HepG2 (cell line): ENCODE data around the gene DPEP1. TPM values are rescaled to one million over a fixed set of nuclear protein-coding genes. Genes with fewer than 3 reads are reported as not detected.

Source experiments
- ARID4A ChIP-seq: sonication (generic); formaldehyde crosslinking; IDR thresholded peaks from 2 replicates; pipeline ENCODE4 v1.5.0; 2020; ENCODE audit warnings: mild to moderate bottlenecking, missing genetic modification reagents, borderline replicate concordance
- ATF1 ChIP-seq: IDR thresholded peaks from 2 replicates; pipeline ENCODE4 v1.6.1; 2016; ENCODE audit warnings: mild to moderate bottlenecking, control low read depth
- DZIP1 ChIP-seq: sonication (generic); formaldehyde crosslinking; IDR thresholded peaks from 2 replicates; pipeline ENCODE4 v1.5.0; 2020; ENCODE audit warnings: mild to moderate bottlenecking, missing genetic modification reagents
- EHMT2 ChIP-seq: fragments of 200-600 bp; sonication (generic); IDR thresholded peaks from 2 replicates; pipeline ENCODE4 v1.7.0; 2017; ENCODE audit warnings: antibody characterized with exemption, low read depth, low read length, borderline replicate concordance
- ESRRA ChIP-seq: sonication (generic); formaldehyde crosslinking; IDR thresholded peaks from 2 replicates; pipeline ENCODE4 v1.5.1; 2020; ENCODE audit warnings: mild to moderate bottlenecking, low read depth, missing genetic modification reagents
- FOXO1 ChIP-seq: sonication (generic); formaldehyde crosslinking; IDR thresholded peaks from 2 replicates; pipeline ENCODE4 v1.4.0; 2020; ENCODE audit warnings: missing genetic modification reagents
- MIER2 ChIP-seq: IDR thresholded peaks from 2 replicates; pipeline ENCODE4 v1.6.1; 2016; ENCODE audit warnings: missing biosample characterization, missing genetic modification reagents
- PHF20 ChIP-seq: sonication (generic); formaldehyde crosslinking; IDR thresholded peaks from 2 replicates; pipeline ENCODE4 v1.5.0; 2020; ENCODE audit warnings: mild to moderate bottlenecking, missing genetic modification reagents
- RNF219 ChIP-seq: sonication (generic); formaldehyde crosslinking; IDR thresholded peaks from 2 replicates; pipeline ENCODE4 v1.5.0; 2020; ENCODE audit warnings: mild to moderate bottlenecking, missing genetic modification reagents
- TEAD2 ChIP-seq: sonication (generic); formaldehyde crosslinking; IDR thresholded peaks from 2 replicates; pipeline ENCODE4 v1.9.0; 2021; ENCODE audit warnings: missing genetic modification reagents
- ZNF20 ChIP-seq: sonication (generic); formaldehyde crosslinking; IDR thresholded peaks from 2 replicates; pipeline ENCODE4 v1.4.0; 2020; ENCODE audit warnings: mild to moderate bottlenecking, moderate library complexity, missing genetic modification reagents
- ZNF205 ChIP-seq: IDR thresholded peaks from 2 replicates; pipeline ENCODE4 v1.6.1; 2018; ENCODE audit warnings: missing biosample characterization, missing genetic modification reagents
- ZNF207 ChIP-seq: fragments of 450-650 bp; IDR thresholded peaks from 2 replicates; pipeline ENCODE4 v1.6.1; 2016; ENCODE audit warnings: antibody characterized with exemption, borderline replicate concordance
- ZNF274 ChIP-seq: sonication (generic); formaldehyde crosslinking; IDR thresholded peaks from 2 replicates; pipeline ENCODE4 v1.5.1; 2020; ENCODE audit warnings: mild to moderate bottlenecking, missing genetic modification reagents
- ZNF335 ChIP-seq: sonication (generic); formaldehyde crosslinking; IDR thresholded peaks from 2 replicates; pipeline ENCODE4 v1.4.0; 2020; ENCODE audit warnings: missing genetic modification reagents
- ZNF446 ChIP-seq: sonication (generic); formaldehyde crosslinking; IDR thresholded peaks from 2 replicates; pipeline ENCODE4 v1.5.0; 2020; ENCODE audit warnings: mild to moderate bottlenecking, missing genetic modification reagents
- polyA plus RNA-seq, 8 experiments: library from polyadenylated mRNA; depleted of rRNA in 3 of 8; stranded (reverse) in 7 of 8; unstranded in 1 of 8; fragments of >200 nt; fragmentation: Illumina TruSeq in 4 of 8; extraction: Trizol in 4 of 8; gene quantifications; 2 replicates each; pipeline versions ENCODE4 v1.2.1 to v1.2.3, GENCODE V29; 2011 to 2016; ENCODE audit warnings: low read depth in 4 of 8, missing spikeins in 1 of 8, mixed read lengths in 1 of 8; ENCODE audit not compliant: insufficient read depth in 1 of 8
- total RNA-seq, 5 experiments: library from RNA; depleted of rRNA; stranded (reverse); fragments of >200 nt; fragmentation: Illumina TruSeq; extraction: Trizol; gene quantifications; 2 replicates each; pipeline ENCODE4 v1.2.3, GENCODE V29; 2016; ENCODE audit warnings: low read depth in 1 of 5
- TF ChIP-seq, protein P1 (sequence below): sonication (generic); formaldehyde crosslinking; IDR thresholded peaks from 2 replicates; pipeline ENCODE4 v1.4.0; 2020; ENCODE audit warnings: missing genetic modification reagents, mild to moderate bottlenecking, borderline replicate concordance

The DPEP1 gene
- total and polyA plus RNA-seq, 2 of the 13 experiments (the other 11 are each of a cell fraction or from before 2014, with no cell fraction given), result 37.6 to 52.2 TPM

DNA sequence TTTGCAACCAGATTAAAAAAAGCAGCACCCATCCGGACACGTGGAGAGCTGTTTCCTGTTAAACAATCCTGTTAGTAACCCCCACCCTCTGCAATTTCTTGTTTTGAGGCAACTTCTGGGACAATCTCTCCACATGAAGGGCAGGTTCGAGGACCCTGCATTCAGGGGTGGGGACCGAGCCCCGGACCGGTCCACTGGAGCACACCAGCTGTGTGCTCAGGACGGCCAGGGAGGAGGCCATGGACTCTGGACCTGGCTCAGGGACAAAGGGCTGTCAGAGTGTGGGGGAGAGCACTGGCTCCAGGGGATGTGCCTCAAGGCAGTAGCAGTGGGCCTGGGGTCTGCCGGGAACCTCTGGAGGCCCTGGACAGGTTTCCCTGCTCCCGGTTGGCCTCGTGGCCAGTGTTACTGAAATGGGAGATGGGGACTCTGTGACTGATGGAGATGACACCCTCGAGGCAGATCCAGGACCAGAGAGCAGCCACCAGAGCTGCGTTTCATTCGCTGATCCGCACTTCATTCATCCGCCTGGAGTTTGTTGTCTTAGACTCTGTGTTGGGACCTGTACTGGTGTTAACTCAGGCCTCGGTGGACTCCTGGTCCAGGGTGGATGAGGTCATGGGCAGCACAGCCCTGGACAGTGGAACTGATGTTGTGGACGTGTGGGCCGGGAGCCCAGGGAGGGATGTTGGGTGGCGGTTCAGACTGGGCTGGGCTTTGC is 40.8 kb upstream of the DPEP1 start (continued):
- peak; percentile 60; the same call in 1 of the 2 replicates for TF ChIP-seq DZIP1 (CRISPR knock-in tag)
- no peak for TF ChIP-seq EHMT2
- TF ChIP-seq MIER2 (CRISPR knock-in tag), result peak; percentile 78
- peak; percentile 65; the same call in 1 of the 2 replicates for TF ChIP-seq ARID4A (CRISPR knock-in tag)
- 0 out of 2 replicates have a peak, but pooled peaks have one; percentile 16 for TF ChIP-seq PHF20 (CRISPR knock-in tag)
- TF ChIP-seq, protein P1, sequence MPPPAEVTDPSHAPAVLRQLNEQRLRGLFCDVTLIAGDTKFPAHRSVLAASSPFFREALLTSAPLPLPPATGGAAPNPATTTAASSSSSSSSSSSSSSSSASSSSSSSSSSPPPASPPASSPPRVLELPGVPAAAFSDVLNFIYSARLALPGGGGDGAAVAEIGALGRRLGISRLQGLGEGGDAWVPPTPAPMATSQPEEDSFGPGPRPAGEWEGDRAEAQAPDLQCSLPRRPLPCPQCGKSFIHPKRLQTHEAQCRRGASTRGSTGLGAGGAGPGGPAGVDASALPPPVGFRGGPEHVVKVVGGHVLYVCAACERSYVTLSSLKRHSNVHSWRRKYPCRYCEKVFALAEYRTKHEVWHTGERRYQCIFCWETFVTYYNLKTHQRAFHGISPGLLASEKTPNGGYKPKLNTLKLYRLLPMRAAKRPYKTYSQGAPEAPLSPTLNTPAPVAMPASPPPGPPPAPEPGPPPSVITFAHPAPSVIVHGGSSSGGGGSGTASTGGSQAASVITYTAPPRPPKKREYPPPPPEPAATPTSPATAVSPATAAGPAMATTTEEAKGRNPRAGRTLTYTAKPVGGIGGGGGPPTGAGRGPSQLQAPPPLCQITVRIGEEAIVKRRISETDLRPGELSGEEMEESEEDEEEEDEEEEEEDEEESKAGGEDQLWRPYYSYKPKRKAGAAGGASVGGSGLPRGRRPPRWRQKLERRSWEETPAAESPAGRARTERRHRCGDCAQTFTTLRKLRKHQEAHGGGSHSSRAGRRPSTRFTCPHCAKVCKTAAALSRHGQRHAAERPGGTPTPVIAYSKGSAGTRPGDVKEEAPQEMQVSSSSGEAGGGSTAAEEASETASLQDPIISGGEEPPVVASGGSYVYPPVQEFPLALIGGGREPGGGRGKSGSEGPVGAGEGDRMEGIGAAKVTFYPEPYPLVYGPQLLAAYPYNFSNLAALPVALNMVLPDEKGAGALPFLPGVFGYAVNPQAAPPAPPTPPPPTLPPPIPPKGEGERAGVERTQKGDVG, result peak; percentile 64; the same call in 1 of the 2 replicates
- TF ChIP-seq ZNF335, result 0 out of 2 replicates have a peak, but pooled peaks have one; percentile 29
- TF ChIP-seq FOXO1 (CRISPR knock-in tag), result no peak; the same call in 1 of the 2 replicates
- TF ChIP-seq TEAD2 (CRISPR knock-in tag), result no peak
- TF ChIP-seq ZNF205, result peak; percentile 69
- TF ChIP-seq ZNF20 (CRISPR knock-in tag), result no peak
- TF ChIP-seq ATF1 (CRISPR knock-in tag), result no peak
- TF ChIP-seq ZNF274 (CRISPR knock-in tag), result 0 out of 2 replicates have a peak, but pooled peaks have one; percentile 50
- peak; percentile 91 for TF ChIP-seq ESRRA (CRISPR knock-in tag)
- TF ChIP-seq ZNF207, result no peak
- TF ChIP-seq RNF219 (CRISPR knock-in tag), result no peak
- TF ChIP-seq ZNF446 (CRISPR knock-in tag), result no peak
